SK-N-SH (cell line): ENCODE measurements around the gene TIMM17A. TPM values are rescaled to one million over a fixed set of nuclear protein-coding genes. Genes with fewer than 3 reads are reported as not detected.

ENCODE experiments used
- CTCF ChIA-PET: fragments of 300-600, 350-600 bp; formaldehyde crosslinking; extraction: SDS; loops from one replicate; lab custom pipeline; 2021; lab: Yijun Ruan, JAX
- POLR2A ChIA-PET: fragments of 350-600 bp; sonication (Branson Sonifier 250); formaldehyde crosslinking; extraction: SDS; loops from one replicate; lab custom pipeline; 2020; ENCODE audit warnings: antibody characterized with exemption, inconsistent platforms; lab: Yijun Ruan, JAX
- DNase-seq: peaks from one replicate; pipeline ENCODE4 v3.0.0; 2012
- H2AFZ ChIP-seq: fragments of 200-600 bp; sonication (generic); 2 replicates; pipeline ENCODE4 v1.8.1; 2016; ENCODE audit warnings: antibody characterized with exemption, mild to moderate bottlenecking, low read depth
- H3F3A ChIP-seq: fragments of 200-600 bp; sonication (generic); replicated peaks from 2 replicates; pipeline ENCODE3; 2016; ENCODE audit warnings: antibody characterized with exemption, mild to moderate bottlenecking; ENCODE audit not compliant: insufficient read depth
- H3K27ac ChIP-seq, 2 experiments: fragments of 200-500 bp in 1 of 2; fragments of 200-600 bp in 1 of 2; sonication (Bioruptor generic) in 1 of 2; sonication (generic), shearing (Covaris generic) in 1 of 2; 2 replicates each; pipeline versions ENCODE4 v1.5.1 to v1.6.1; 2014 to 2016; ENCODE audit warnings: low read depth in 2 of 2, inconsistent platforms in 1 of 2, low read length in 1 of 2, mild to moderate bottlenecking in 1 of 2, mixed read lengths in 1 of 2
- H3K27me3 ChIP-seq: fragments of 200-600 bp; sonication (generic), shearing (Covaris generic); 2 replicates; pipeline ENCODE4 v1.6.1; 2016; ENCODE audit warnings: mixed run types; ENCODE audit not compliant: insufficient read depth
- H3K36me3 ChIP-seq, 2 experiments: fragments of 200-500 bp in 1 of 2; fragments of 200-600 bp in 1 of 2; sonication (Bioruptor generic) in 1 of 2; sonication (generic) in 1 of 2; replicated peaks in 1 of 2; 2 replicates each; pipeline versions ENCODE3 to v1.5.1; 2014 to 2016; ENCODE audit warnings: low read length in 1 of 2, mild to moderate bottlenecking in 1 of 2; ENCODE audit not compliant: insufficient read depth in 2 of 2, control insufficient read depth in 1 of 2
- H3K4me1 ChIP-seq, 2 experiments: fragments of 200-500 bp in 1 of 2; fragments of 200-600 bp in 1 of 2; sonication (Bioruptor generic) in 1 of 2; sonication (generic), shearing (Covaris generic) in 1 of 2; 2 replicates each; pipeline versions ENCODE4 v1.5.1 to v1.6.1; 2014 to 2016; ENCODE audit warnings: low read depth in 1 of 2, low read length in 1 of 2, mixed run types in 1 of 2; ENCODE audit not compliant: insufficient read depth in 2 of 2, control insufficient read depth in 1 of 2
- H3K4me2 ChIP-seq: fragments of 200-600 bp; sonication (generic), shearing (Covaris generic); 2 replicates; pipeline ENCODE4 v1.6.1; 2017; ENCODE audit warnings: mixed run types
- H3K4me3 ChIP-seq, 2 experiments: fragments of 200-500 bp in 1 of 2; fragments of 200-600 bp in 1 of 2; sonication (Bioruptor generic) in 1 of 2; sonication (generic), shearing (Covaris generic) in 1 of 2; 2 replicates each; pipeline versions ENCODE4 v1.5.1 to v1.8.1; 2014 to 2016; ENCODE audit warnings: low read depth in 2 of 2, inconsistent platforms in 1 of 2, low read length in 1 of 2, mild to moderate bottlenecking in 1 of 2, mixed read lengths in 1 of 2, moderate library complexity in 1 of 2
- H3K79me2 ChIP-seq: fragments of 200-600 bp; sonication (generic); 2 replicates; pipeline ENCODE4 v1.8.1; 2017; ENCODE audit warnings: mild to moderate bottlenecking; ENCODE audit not compliant: insufficient read depth
- H3K9ac ChIP-seq: fragments of 200-600 bp; sonication (generic); 2 replicates; pipeline ENCODE4 v1.6.1; 2017; ENCODE audit warnings: mixed run types
- H3K9me2 ChIP-seq: fragments of 200-600 bp; sonication (generic); 2 replicates; pipeline ENCODE4 v1.6.1; 2017; ENCODE audit warnings: mixed run types
- H3K9me3 ChIP-seq: fragments of 200-600 bp; sonication (generic); 2 replicates; pipeline ENCODE4 v1.6.1; 2017; ENCODE audit warnings: mixed run types, mild to moderate bottlenecking, moderate library complexity
- H4K20me1 ChIP-seq: fragments of 200-600 bp; sonication (generic); 2 replicates; pipeline ENCODE4 v1.6.1; 2017; ENCODE audit warnings: mild to moderate bottlenecking, mixed run types; ENCODE audit not compliant: insufficient read depth
- CHD2 ChIP-seq: fragments of 150-350 bp; IDR thresholded peaks from 2 replicates; pipeline ENCODE4 v1.6.1; 2018; ENCODE audit warnings: low read length; ENCODE audit not compliant: partially characterized antibody
- EP300 ChIP-seq, 2 experiments: IDR thresholded peaks; 2 replicates each; pipeline versions ENCODE4 v1.4.0 to v1.6.1; 2012; ENCODE audit warnings: borderline replicate concordance in 1 of 2, low read depth in 1 of 2, low read length in 1 of 2
- EZH2phosphoT487 ChIP-seq: fragments of 200-600 bp; sonication (generic); IDR thresholded peaks from 2 replicates; pipeline ENCODE4 v1.6.1; 2017; ENCODE audit warnings: low read depth, mixed run types, mild to moderate bottlenecking, antibody characterized with exemption, moderate library complexity, borderline replicate concordance
- FOSL2 ChIP-seq: IDR thresholded peaks from 2 replicates; pipeline ENCODE4 v1.4.0; 2012; ENCODE audit warnings: low read depth, mild to moderate bottlenecking, moderate library complexity, borderline replicate concordance
- FOXM1 ChIP-seq: IDR thresholded peaks from 2 replicates; pipeline ENCODE4 v1.4.0; 2012; ENCODE audit warnings: low read depth, mild to moderate bottlenecking
- GATA2 ChIP-seq: sonication (generic); formaldehyde crosslinking; IDR thresholded peaks from 2 replicates; pipeline ENCODE4 v1.5.0; 2020; ENCODE audit warnings: mild to moderate bottlenecking, missing genetic modification reagents
- JUND ChIP-seq: IDR thresholded peaks from 2 replicates; pipeline ENCODE4 v1.4.0; 2012
- MAX ChIP-seq: IDR thresholded peaks from 2 replicates; pipeline ENCODE4 v1.4.0; 2012; ENCODE audit warnings: low read depth
- MEF2A ChIP-seq: IDR thresholded peaks from 2 replicates; pipeline ENCODE4 v1.4.0; 2012; ENCODE audit warnings: low read depth, borderline replicate concordance
- RXRA ChIP-seq: IDR thresholded peaks from 2 replicates; pipeline ENCODE4 v1.4.0; 2012; ENCODE audit warnings: low read depth, mild to moderate bottlenecking, borderline replicate concordance
- SMC3 ChIP-seq: IDR thresholded peaks from 2 replicates; pipeline ENCODE4 v1.6.1; 2012; ENCODE audit warnings: low read depth, low read length, improper control_type of control experiment
- TCF12 ChIP-seq: IDR thresholded peaks from 2 replicates; pipeline ENCODE4 v1.4.0; 2012
- USF2 ChIP-seq: fragments of 150-350 bp; IDR thresholded peaks from 2 replicates; pipeline ENCODE4 v1.6.1; 2017; ENCODE audit warnings: antibody characterized with exemption, low read length, low read depth, borderline replicate concordance
- WGBS: methylation state at CpG from one replicate; pipeline ENCODE4 v1.1.6; 2017; ENCODE audit warnings: low lambda C conversion rate; 5-methylcytosine and 5-hydroxymethylcytosine counted together
- polyA plus RNA-seq, 3 experiments: library from polyadenylated mRNA; depleted of rRNA; stranded (reverse); fragments of >200 nt; gene quantifications; 2 replicates each; pipeline ENCODE4 v1.2.3, GENCODE V29; 2012
- TF ChIP-seq, protein P1 (sequence below): fragments of 150-350 bp; IDR thresholded peaks from 2 replicates; pipeline ENCODE4 v1.6.1; 2016; ENCODE audit warnings: mild to moderate bottlenecking, low read depth, low read length
- TF ChIP-seq, protein P2 (sequence below): IDR thresholded peaks from 2 replicates; pipeline ENCODE4 v1.4.0; 2012; ENCODE audit warnings: low read depth, borderline replicate concordance
- TF ChIP-seq, protein P3 (sequence below): fragments of 200-600 bp; sonication (generic); IDR thresholded peaks from 2 replicates; pipeline ENCODE4 v1.6.1; 2017; ENCODE audit warnings: antibody characterized with exemption, mild to moderate bottlenecking, moderate library complexity

TIMM17A gene
- polyA plus RNA-seq, 1 of the 3 experiments (the other 2 are of a cell fraction): 33.6 TPM

GRCh38 chr1:202002507-202002906, 47.2 kb downstream of the TIMM17A start:
- Histone ChIP-seq H3F3A (peaks cover 20% of the 10 kb centered on the region), H3K9me2 (no peaks in the 10 kb centered on the region), H3K36me3 (peaks cover 41 to 55% of the 10 kb centered on the region in 2 experiments), H3K9me3 (no peaks in the 10 kb centered on the region), H3K4me3 (no peak overlapping the region), H2AFZ (no peak overlapping the region), H3K4me1 (no peaks in the 10 kb centered on the region), H3K4me2 (no peak overlapping the region), H3K27ac (no peak overlapping the region), H3K9ac (no peak overlapping the region), H3K79me2 (no peaks in the 10 kb centered on the region), H3K27me3 (no peaks in the 10 kb centered on the region), H4K20me1 (no peaks in the 10 kb centered on the region)
- CTCF ChIA-PET: interaction anchor here (4.3 to 20.4 kb wide), 3 partner anchors 107 to 133 kb away, joined by 44 to 411 read pairs (median 56); partner anchors contain the start of gene GPR37L1
- 82% methylated on average over 9 of the region's 9 CpGs for WGBS
- TF ChIP-seq EZH2phosphoT487 (no peak), FOXM1 (no peak), GATA2 (no peak), SMC3 (no peak), RXRA (no peak), EP300 (IDR thresholded peaks at IDR 0.05; ENCODE audit: borderline replicate concordance in 1 of 2, low read depth in 1 of 2, low read length in 1 of 2) (no peak), TCF12 (no peak), MAX (no peak), CHD2 (no peak)
- TF ChIP-seq, protein P1, sequence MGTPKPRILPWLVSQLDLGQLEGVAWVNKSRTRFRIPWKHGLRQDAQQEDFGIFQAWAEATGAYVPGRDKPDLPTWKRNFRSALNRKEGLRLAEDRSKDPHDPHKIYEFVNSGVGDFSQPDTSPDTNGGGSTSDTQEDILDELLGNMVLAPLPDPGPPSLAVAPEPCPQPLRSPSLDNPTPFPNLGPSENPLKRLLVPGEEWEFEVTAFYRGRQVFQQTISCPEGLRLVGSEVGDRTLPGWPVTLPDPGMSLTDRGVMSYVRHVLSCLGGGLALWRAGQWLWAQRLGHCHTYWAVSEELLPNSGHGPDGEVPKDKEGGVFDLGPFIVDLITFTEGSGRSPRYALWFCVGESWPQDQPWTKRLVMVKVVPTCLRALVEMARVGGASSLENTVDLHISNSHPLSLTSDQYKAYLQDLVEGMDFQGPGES: no peak
- TF ChIP-seq, protein P2, sequence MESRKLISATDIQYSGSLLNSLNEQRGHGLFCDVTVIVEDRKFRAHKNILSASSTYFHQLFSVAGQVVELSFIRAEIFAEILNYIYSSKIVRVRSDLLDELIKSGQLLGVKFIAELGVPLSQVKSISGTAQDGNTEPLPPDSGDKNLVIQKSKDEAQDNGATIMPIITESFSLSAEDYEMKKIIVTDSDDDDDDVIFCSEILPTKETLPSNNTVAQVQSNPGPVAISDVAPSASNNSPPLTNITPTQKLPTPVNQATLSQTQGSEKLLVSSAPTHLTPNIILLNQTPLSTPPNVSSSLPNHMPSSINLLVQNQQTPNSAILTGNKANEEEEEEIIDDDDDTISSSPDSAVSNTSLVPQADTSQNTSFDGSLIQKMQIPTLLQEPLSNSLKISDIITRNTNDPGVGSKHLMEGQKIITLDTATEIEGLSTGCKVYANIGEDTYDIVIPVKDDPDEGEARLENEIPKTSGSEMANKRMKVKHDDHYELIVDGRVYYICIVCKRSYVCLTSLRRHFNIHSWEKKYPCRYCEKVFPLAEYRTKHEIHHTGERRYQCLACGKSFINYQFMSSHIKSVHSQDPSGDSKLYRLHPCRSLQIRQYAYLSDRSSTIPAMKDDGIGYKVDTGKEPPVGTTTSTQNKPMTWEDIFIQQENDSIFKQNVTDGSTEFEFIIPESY: no peak
- TF ChIP-seq, protein P3, sequence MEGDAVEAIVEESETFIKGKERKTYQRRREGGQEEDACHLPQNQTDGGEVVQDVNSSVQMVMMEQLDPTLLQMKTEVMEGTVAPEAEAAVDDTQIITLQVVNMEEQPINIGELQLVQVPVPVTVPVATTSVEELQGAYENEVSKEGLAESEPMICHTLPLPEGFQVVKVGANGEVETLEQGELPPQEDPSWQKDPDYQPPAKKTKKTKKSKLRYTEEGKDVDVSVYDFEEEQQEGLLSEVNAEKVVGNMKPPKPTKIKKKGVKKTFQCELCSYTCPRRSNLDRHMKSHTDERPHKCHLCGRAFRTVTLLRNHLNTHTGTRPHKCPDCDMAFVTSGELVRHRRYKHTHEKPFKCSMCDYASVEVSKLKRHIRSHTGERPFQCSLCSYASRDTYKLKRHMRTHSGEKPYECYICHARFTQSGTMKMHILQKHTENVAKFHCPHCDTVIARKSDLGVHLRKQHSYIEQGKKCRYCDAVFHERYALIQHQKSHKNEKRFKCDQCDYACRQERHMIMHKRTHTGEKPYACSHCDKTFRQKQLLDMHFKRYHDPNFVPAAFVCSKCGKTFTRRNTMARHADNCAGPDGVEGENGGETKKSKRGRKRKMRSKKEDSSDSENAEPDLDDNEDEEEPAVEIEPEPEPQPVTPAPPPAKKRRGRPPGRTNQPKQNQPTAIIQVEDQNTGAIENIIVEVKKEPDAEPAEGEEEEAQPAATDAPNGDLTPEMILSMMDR: no peak
- no peak for DNase-seq
- POLR2A ChIA-PET: no interaction called here

DNA sequence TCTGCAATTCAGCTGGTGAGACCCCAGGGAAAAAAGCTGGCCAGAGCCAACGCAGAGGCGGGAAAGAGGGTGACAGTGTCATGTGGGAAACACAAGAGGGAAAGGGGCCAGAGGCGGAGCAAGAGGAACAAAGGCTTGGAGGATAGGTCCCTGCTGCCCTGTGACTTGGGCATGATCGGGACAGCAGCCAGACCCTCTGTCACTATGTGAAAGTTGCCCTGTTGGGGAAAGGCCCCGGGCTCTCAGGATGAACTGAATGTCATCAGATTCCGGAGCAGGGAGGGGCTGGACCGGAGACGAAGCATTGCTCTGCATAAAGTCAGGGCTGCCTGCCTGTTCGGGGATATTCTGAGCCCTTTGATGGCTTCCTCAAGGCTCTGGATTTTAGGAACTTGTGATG, 49.4 kb downstream of the TIMM17A start:
- no peak for DNase-seq
- 92% methylated on average over 8 of the region's 9 CpGs for WGBS

More for the DNA sequence above, 49.4 kb downstream of the TIMM17A start:
- no peaks in the 10 kb centered on the region for H3K9me2 ChIP-seq
- ChIA-PET CTCF (interaction anchor here (1.2 to 20.4 kb wide), 7 partner anchors 18 to 131 kb away, joined by 3 to 411 read pairs (median 5); partner anchors contain the start of gene GPR37L1), POLR2A (no interaction called here)
- H4K20me1 ChIP-seq: no peaks in the 10 kb centered on the region
- H3K9me3 ChIP-seq: no peaks in the 10 kb centered on the region
- no peaks in the 10 kb centered on the region for H3K79me2 ChIP-seq
- H2AFZ ChIP-seq: no peak overlapping the region
- peaks cover 0 to 1% of the 10 kb centered on the region in 2 experiments; a peak in 1 of 4 replicates for H3K4me1 ChIP-seq
- no peak overlapping the region for H3K4me2 ChIP-seq
- H3K27ac ChIP-seq: no peak overlapping the region
- no peak overlapping the region for H3K4me3 ChIP-seq
- H3K27me3 ChIP-seq: no peaks in the 10 kb centered on the region
- TF ChIP-seq MEF2A: no peak
- TF ChIP-seq USF2: no peak
- no peak for TF ChIP-seq FOSL2
- TF ChIP-seq EP300 (IDR thresholded peaks at IDR 0.05; ENCODE audit: borderline replicate concordance in 1 of 2, low read depth in 1 of 2, low read length in 1 of 2): no peak
- TF ChIP-seq JUND: no peak
- no peak overlapping the region for H3K9ac ChIP-seq
- peaks cover 29 to 55% of the 10 kb centered on the region in 2 experiments for H3K36me3 ChIP-seq
- peaks cover 14% of the 10 kb centered on the region for H3F3A ChIP-seq
